GM13977 (cell line): ENCODE data around the gene CMIP.

Source experiments
- DNase-seq: peaks from one replicate; pipeline ENCODE4 v3.0.0; 2012; ENCODE audit warnings: low spot score
- CTCF ChIP-seq: IDR thresholded peaks from 2 replicates; pipeline ENCODE4 v1.5.1; 2012; ENCODE audit warnings: mild to moderate bottlenecking, control low read depth; ENCODE audit not compliant: insufficient read depth; ENCODE audit errors: extremely low read depth, missing control alignments
- in situ Hi-C: fragments of 300-500 bp; cut with MboI; formaldehyde crosslinking; loops from one replicate; pipeline ENCODE4 v1.12.0; 2022; ENCODE audit warnings: low sequenced_read_pairs, low pct_unique_long_range_greater_than_20kb, mixed read lengths, inconsistent platforms; ENCODE audit not compliant: unreplicated experiment

CMIP gene

DNA sequence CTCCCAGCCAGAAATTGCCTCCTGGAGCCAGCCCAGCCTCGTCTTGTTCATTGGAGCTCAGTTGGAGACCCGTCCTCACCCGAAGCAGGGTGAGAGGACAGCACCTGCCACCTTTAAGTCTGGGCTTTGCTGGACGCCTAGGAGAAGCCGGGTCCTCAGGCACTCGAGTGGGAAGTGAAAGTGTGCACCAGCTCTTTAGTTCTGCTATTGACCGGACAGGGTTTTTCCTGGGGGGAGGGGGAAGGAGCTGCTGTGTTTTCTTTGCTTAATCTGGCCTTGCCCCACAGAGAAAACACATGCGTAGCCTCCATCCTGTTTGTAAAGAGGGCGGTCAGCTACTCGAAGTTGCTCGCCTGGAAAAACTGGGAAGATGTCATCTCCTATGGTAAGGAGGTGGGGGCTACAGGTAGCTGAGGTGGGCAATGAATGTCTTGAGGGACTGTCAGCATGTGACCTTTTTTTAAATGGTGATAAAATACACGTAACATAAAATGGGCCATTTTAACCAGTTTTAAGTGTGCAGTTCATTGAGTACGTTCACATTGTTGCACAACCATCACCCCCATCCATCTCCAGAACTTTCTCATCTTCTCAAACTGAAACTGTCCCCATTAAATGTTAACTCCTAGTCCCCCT is 34.4 kb downstream of the CMIP start:
- in situ Hi-C loops, result no loop called here
- no peak for TF ChIP-seq CTCF
- DNase-seq, result peak; percentile 81

DNA sequence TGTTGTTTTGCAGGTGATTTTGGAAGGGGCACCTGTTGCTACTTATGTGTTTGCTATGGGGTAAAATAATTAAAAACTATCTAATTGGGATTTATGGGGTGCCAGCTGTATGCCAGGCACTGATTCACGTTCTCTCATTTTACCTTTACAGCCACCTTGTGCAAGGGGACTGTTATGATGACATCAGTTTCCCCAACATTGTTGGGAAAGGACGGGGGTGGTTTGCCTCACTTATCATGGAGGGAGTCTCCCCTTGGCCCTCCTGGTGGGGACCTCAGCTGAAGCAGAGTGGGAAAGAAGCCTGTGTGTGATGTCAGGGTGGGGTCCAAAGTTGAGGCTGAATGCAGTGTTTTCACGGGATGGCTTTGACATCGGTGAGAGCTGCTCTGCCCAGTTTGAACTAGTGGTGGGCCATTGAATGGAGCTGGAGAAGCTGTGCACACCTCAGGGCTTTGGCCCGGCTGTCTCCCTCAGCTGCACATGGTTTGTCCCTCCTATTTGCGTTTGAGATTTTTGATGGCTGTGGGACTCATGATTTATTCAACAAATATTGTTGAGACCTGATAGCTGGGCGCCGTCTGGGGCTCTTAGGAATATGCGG is 36.1 kb downstream of the CMIP start:
- no peak for TF ChIP-seq CTCF
- DNase-seq, result no peak
- in situ Hi-C loops, result no loop called here

- in situ Hi-C loops, result no loop called here
- TF ChIP-seq CTCF, result no peak
- peak; percentile 94 for DNase-seq
Measured at GRCh38 chr16:81481207-81481821, 36.7 kb downstream of the CMIP start.

DNA sequence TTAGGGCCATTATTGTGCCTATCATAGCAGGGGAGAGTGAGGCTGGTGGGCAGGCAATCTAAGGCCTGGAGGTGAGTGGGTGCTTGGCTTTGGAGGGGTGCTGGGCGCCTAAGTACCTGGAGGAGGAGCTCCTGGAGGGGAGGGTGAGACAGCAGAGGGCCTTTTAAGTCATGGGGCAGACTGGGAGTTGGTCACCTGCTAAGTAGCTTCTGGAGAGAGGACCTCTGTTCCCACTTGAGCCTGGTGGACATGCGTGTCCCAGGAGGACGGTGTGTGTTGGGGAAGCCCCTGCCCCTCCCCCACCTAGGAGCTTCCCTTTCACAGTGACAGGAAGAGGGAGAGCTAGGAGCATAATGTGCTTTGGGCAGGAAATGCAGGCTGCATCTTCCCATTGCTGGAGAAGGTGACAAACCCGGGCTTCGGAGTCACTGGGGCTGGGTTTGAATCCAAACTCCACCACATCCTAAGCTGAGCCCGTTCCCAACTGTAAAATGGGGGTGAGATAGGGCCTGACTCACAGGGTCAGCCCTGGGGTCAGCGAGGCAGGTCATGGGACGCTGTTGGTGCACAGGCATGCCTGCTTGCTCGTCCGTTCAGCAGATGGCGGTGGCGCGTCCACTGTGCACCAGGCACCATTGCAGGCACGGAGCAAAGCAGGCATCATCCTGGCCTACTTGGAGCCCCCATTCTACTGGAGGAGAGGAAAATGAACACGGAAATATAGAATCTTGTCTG is 37.9 kb downstream of the CMIP start:
- in situ Hi-C loops, result no loop called here
- no peak for DNase-seq
- no peak for TF ChIP-seq CTCF

DNA sequence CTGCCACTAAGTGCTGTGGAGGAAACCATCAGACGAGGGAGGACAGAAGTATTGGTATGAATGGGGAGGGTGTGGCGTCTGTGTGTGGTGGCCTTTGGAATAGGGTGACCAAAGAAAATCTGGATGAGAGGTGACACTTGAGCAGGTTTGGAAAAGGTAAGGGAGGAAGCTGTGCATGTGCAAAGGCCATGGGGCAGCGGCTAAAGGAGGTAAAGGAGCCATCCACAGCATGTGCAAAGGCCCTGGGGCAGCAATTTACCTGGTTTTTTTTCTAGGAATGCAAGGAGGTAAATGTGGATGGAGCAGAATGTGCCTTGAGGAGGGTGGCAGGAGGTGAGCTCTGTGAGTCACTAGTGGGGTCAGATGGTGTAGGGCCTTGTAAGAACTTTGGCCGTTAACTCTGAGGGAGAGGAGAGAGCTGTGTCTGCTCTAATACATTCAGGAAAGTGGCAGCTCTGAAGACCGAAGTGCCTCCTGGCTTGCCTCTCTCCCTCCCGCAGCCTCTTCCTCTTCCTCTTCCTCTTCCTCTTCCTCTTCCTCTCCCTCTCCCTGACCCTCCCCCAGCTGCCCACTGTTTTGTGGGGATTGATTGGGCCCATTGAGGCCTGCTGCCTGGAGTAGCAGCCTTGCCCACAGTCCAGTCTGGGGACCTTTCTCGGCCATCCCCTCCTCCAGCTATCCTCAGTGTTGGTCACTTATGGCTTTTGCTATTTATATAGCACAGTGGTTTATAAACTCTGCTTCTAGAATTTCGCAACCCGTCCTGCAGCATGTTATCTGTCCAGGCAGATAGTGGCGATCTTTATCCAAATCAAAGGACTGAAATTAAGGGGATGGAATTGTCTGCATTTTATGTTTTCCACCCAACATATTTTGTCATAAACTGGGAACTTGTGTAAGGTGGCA is 38.7 kb downstream of the CMIP start:
- in situ Hi-C loops, result no loop called here
- no peak for DNase-seq
- TF ChIP-seq CTCF, result no peak
